IMR-90 (cell line): Measurements from ENCODE around the gene UBL4A. TPM values are rescaled to one million over a fixed set of nuclear protein-coding genes. Genes with fewer than 3 reads are reported as not detected.
"Not testable (repeated sequence)": the region's sequence is repeated elsewhere in the genome, so short reads cannot be mapped to it uniquely, and the experiment has no call there.

Experiments
- ATAC-seq: fragments of 200-7000 bp; cut with Tn5 transposase; 2 replicates; pipeline ENCODE4 v1.9.1; 2020; ENCODE audit warnings: low read depth, mild to moderate bottlenecking, moderate library complexity
- BruUV-seq: library from RNA; stranded (reverse); fragments of 400-500 nt; replicated peaks from 2 replicates; lab custom pipeline; 2021; lab: Mats Ljungman, UMichigan
- CTCF ChIA-PET: fragments of 300-600 bp; formaldehyde crosslinking; extraction: SDS; loops from one replicate; lab custom pipeline; 2021; ENCODE audit warnings: antibody characterized with exemption; lab: Yijun Ruan, JAX
- POLR2A ChIA-PET: fragments of 300-600 bp; sonication (Branson Sonifier 250); formaldehyde crosslinking; loops from one replicate; lab custom pipeline; 2022; ENCODE audit warnings: antibody characterized with exemption; ENCODE audit not compliant: unreplicated experiment; lab: Charles Lee
- DNase-seq: peaks from one replicate; pipeline ENCODE4 v3.0.0; 2013
- H2AFZ ChIP-seq: replicated peaks from 2 replicates; pipeline ENCODE3; 2013; ENCODE audit warnings: low read length, mild to moderate bottlenecking; ENCODE audit not compliant: poor library complexity
- H2AK5ac ChIP-seq: 2 replicates; pipeline ENCODE4 v1.6.1; 2013; ENCODE audit warnings: low read depth, low read length, inconsistent platforms
- H2AK9ac ChIP-seq: replicated peaks from 2 replicates; pipeline ENCODE3; 2013; ENCODE audit warnings: mild to moderate bottlenecking, low read depth, low read length, moderate library complexity; ENCODE audit not compliant: poor library complexity
- H2BK120ac ChIP-seq: 2 replicates; pipeline ENCODE4 v1.6.1; 2013; ENCODE audit warnings: low read depth, low read length, inconsistent platforms
- H2BK15ac ChIP-seq: 3 replicates; pipeline ENCODE4 v1.6.1; 2013; ENCODE audit warnings: low read depth, low read length, inconsistent platforms
- H2BK20ac ChIP-seq: 2 replicates; pipeline ENCODE4 v1.6.1; 2013; ENCODE audit warnings: low read depth, mild to moderate bottlenecking, inconsistent platforms, low read length, moderate library complexity
- H2BK5ac ChIP-seq: 2 replicates; pipeline ENCODE4 v1.6.1; 2013; ENCODE audit warnings: mild to moderate bottlenecking, low read depth, low read length, inconsistent platforms; ENCODE audit not compliant: poor library complexity, severe bottlenecking
- H3K14ac ChIP-seq: replicated peaks from 2 replicates; pipeline ENCODE4 v1.6.1; 2013; ENCODE audit warnings: low read depth, low read length, inconsistent platforms
- H3K18ac ChIP-seq: 2 replicates; pipeline ENCODE4 v1.6.1; 2013; ENCODE audit warnings: low read depth, low read length, control low read depth
- H3K23ac ChIP-seq: 2 replicates; pipeline ENCODE4 v1.6.1; 2013; ENCODE audit warnings: low read depth, low read length, inconsistent platforms
- H3K27ac ChIP-seq: 2 replicates; pipeline ENCODE4 v1.5.1; 2013; ENCODE audit warnings: mild to moderate bottlenecking, control low read depth, low read length; ENCODE audit not compliant: insufficient read depth
- H3K27me3 ChIP-seq: 2 replicates; pipeline ENCODE4 v1.6.1; 2013; ENCODE audit warnings: low read length; ENCODE audit not compliant: control insufficient read depth, insufficient read depth
- H3K36me3 ChIP-seq: 2 replicates; pipeline ENCODE4 v1.6.1; 2013; ENCODE audit warnings: low read length, mixed read lengths; ENCODE audit not compliant: control insufficient read depth, insufficient read depth
- H3K4ac ChIP-seq: 2 replicates; pipeline ENCODE4 v1.6.1; 2013; ENCODE audit warnings: low read depth, low read length, inconsistent platforms
- H3K4me1 ChIP-seq: 2 replicates; pipeline ENCODE4 v1.6.1; 2013; ENCODE audit warnings: low read length, mixed read lengths; ENCODE audit not compliant: control insufficient read depth, insufficient read depth
- H3K4me2 ChIP-seq: 2 replicates; pipeline ENCODE4 v1.6.1; 2013; ENCODE audit warnings: low read depth, mild to moderate bottlenecking, control low read depth, low read length, moderate library complexity
- H3K4me3 ChIP-seq: 2 replicates; pipeline ENCODE4 v1.5.1; 2013; ENCODE audit warnings: low read depth, mild to moderate bottlenecking, control low read depth, low read length, moderate library complexity; ENCODE audit not compliant: insufficient read depth
- H3K56ac ChIP-seq: 2 replicates; pipeline ENCODE4 v1.6.1; 2013; ENCODE audit warnings: low read length, inconsistent platforms; ENCODE audit not compliant: insufficient read depth; ENCODE audit errors: extremely low read depth
- H3K79me1 ChIP-seq, 2 experiments: 2 replicates each; pipeline ENCODE4 v1.6.1; 2013; ENCODE audit warnings: low read length in 2 of 2, inconsistent platforms in 1 of 2, low read depth in 1 of 2
- H3K9ac ChIP-seq: 2 replicates; pipeline ENCODE4 v1.6.1; 2013; ENCODE audit warnings: low read depth, low read length, control low read depth
- H3K9me1 ChIP-seq: 2 replicates; pipeline ENCODE4 v1.6.1; 2013; ENCODE audit warnings: low read length, inconsistent platforms; ENCODE audit not compliant: insufficient read depth
- H3K9me3 ChIP-seq: 2 replicates; pipeline ENCODE4 v1.6.1; 2013; ENCODE audit warnings: low read length; ENCODE audit not compliant: control insufficient read depth, insufficient read depth
- H4K20me1 ChIP-seq: 2 replicates; pipeline ENCODE4 v1.6.1; 2013; ENCODE audit warnings: low read length, inconsistent platforms; ENCODE audit not compliant: insufficient read depth
- H4K5ac ChIP-seq: 2 replicates; pipeline ENCODE4 v1.6.1; 2013; ENCODE audit warnings: mild to moderate bottlenecking, low read depth, low read length, control low read depth
- H4K8ac ChIP-seq, 2 experiments: 2 replicates each; pipeline ENCODE4 v1.6.1; 2013; ENCODE audit warnings: low read depth in 2 of 2, low read length in 2 of 2, control low read depth in 1 of 2, inconsistent platforms in 1 of 2
- H4K91ac ChIP-seq: 2 replicates; pipeline ENCODE4 v1.6.1; 2013; ENCODE audit warnings: low read depth, low read length, inconsistent platforms; ENCODE audit not compliant: insufficient read depth
- BHLHE40 ChIP-seq: fragments of 150-350 bp; IDR thresholded peaks from 2 replicates; pipeline ENCODE4 v1.6.1; 2016; ENCODE audit warnings: mild to moderate bottlenecking, low read depth, low read length
- FOS ChIP-seq: fragments of 150-350 bp; IDR thresholded peaks from 2 replicates; pipeline ENCODE4 v1.6.1; 2016; ENCODE audit warnings: low read depth, low read length
- NFE2L2 ChIP-seq: fragments of 150-350 bp; IDR thresholded peaks from 2 replicates; pipeline ENCODE4 v1.6.1; 2016; ENCODE audit warnings: low read depth, mild to moderate bottlenecking, low read length
- RFX5 ChIP-seq: IDR thresholded peaks from 2 replicates; pipeline ENCODE4 v1.8.0; 2012; ENCODE audit warnings: low read depth, mild to moderate bottlenecking, low read length, moderate library complexity
- SMC3 ChIP-seq: fragments of 150-350 bp; IDR thresholded peaks from 2 replicates; pipeline ENCODE4 v1.6.1; 2016; ENCODE audit warnings: low read depth, mild to moderate bottlenecking, antibody characterized with exemption, low read length, moderate library complexity
- WGBS, 2 experiments: methylation state at CpG; one replicate each; pipeline versions ENCODE4 v1.1.5 to v1.1.7; 2013; ENCODE audit warnings: missing lambda C conversion rate in 2 of 2; ENCODE audit not compliant: insufficient read length in 1 of 2; ENCODE audit errors: extremely low coverage in 2 of 2; 5-methylcytosine and 5-hydroxymethylcytosine counted together
- dilution Hi-C: fragments of 300-500 bp; cut with HindIII; formaldehyde crosslinking; loops from one replicate; pipeline ENCODE4 v1.14.3; 2018; ENCODE audit warnings: low sequenced_read_pairs; ENCODE audit not compliant: unreplicated experiment
- in situ Hi-C: fragments of 300-500 bp; cut with MboI; formaldehyde crosslinking; loops from 3 replicates; pipeline ENCODE4 v1.14.3; 2019; ENCODE audit warnings: low sequenced_read_pairs, inconsistent platforms, mixed read lengths
- intact Hi-C: fragments of 100-400 bp; cut with micrococcal nuclease; formaldehyde crosslinking; loops from 2 replicates; pipeline ENCODE4 v1.10.0; 2022
- polyA plus RNA-seq, 3 experiments: library from polyadenylated mRNA; depleted of rRNA; stranded (reverse); fragments of >200 nt; gene quantifications; 2 replicates each; pipeline ENCODE4 v1.2.3, GENCODE V29; 2012; ENCODE audit warnings: low replicate concordance in 1 of 3
- total RNA-seq: library from RNA; depleted of rRNA; stranded (reverse); fragments of >200 nt; gene quantifications from 2 replicates; pipeline ENCODE4 v1.2.3, GENCODE V29; 2012

Gene UBL4A
- total and polyA plus RNA-seq, 2 of the 4 experiments (the other 2 are of a cell fraction): 24.6 to 28.3 TPM

DNA sequence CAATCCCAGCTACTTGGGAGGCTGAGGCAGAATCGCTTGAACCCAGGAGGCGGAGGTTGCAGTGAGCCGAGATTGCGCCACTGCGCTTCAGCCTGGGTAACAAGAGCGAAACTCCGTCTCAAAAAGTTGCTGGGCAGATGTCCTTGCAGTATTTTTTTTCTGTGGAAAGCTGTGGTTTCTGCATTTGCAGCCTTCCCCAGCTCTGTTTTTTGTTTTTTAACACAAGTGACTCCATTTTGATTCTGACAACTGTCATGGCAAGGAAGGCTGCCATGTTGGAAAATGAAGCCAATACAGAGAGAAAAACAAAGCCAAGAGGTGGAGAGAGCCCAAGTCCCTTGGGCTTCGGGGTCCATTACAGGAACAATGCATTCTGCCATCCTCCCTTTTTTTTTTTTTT is 15.7 kb upstream of the UBL4A start:
- Histone ChIP-seq H3K23ac (no peak overlapping the region), H3K4me2 (no peak overlapping the region), H3K27ac (no peak overlapping the region), H2AK5ac (no peak overlapping the region), H3K27me3 (no peaks in the 10 kb centered on the region), H3K36me3 (peaks cover 3% of the 10 kb centered on the region; the same call in 1 of the 2 replicates), H3K9me3 (peaks cover 2% of the 10 kb centered on the region; the same call in 1 of the 2 replicates), H3K18ac (no peak overlapping the region), H3K56ac (no peak overlapping the region), H2BK120ac (no peak overlapping the region), H3K79me1 (no peaks in the 10 kb centered on the region; a peak in 1 of 4 replicates), H2BK20ac (no peak overlapping the region), H4K91ac (no peak overlapping the region), H2AK9ac (no peak overlapping the region), H4K8ac (no peak overlapping the region), H2BK15ac (no peak overlapping the region), H3K14ac (no peak overlapping the region), H2BK5ac (no peak overlapping the region), H4K5ac (no peak overlapping the region), H3K9ac (no peak overlapping the region), H2AFZ (no peak overlapping the region), H3K4me1 (peaks cover 2% of the 10 kb centered on the region; the same call in 1 of the 2 replicates), H3K4ac (no peak overlapping the region), H3K4me3 (no peak overlapping the region), H3K9me1 (peaks cover 4% of the 10 kb centered on the region; the same call in 1 of the 2 replicates), H4K20me1 (no peaks in the 10 kb centered on the region)
- no TSS peak for BruUV-seq
- TF ChIP-seq SMC3: no peak
- no peak for TF ChIP-seq FOS
- TF ChIP-seq RFX5: no peak
- no peak for TF ChIP-seq NFE2L2
- TF ChIP-seq BHLHE40: no peak
- intact Hi-C loops: no loop called here
- WGBS, 2 experiments: 83% methylated on average over 3 of the region's 8 CpGs; no CpG with 5 or more reads in 1 of the 2 experiments
- in situ Hi-C loops: no loop called here
- ATAC-seq: no peak
- CTCF ChIA-PET: no interaction called here
- dilution Hi-C loops: no loop called here
- POLR2A ChIA-PET: no interaction called here
- no peak for DNase-seq

- H3K18ac ChIP-seq, H3K23ac ChIP-seq, H4K91ac ChIP-seq, H2BK5ac ChIP-seq, H3K4ac ChIP-seq, intact Hi-C loops, H2AK5ac ChIP-seq, H3K79me1 ChIP-seq, H3K27me3 ChIP-seq, H4K5ac ChIP-seq, H3K56ac ChIP-seq, H2BK20ac ChIP-seq, H3K9ac ChIP-seq, H3K4me3 ChIP-seq, CTCF ChIA-PET, BruUV-seq, H2AFZ ChIP-seq, H4K8ac ChIP-seq, ATAC-seq, H2BK15ac ChIP-seq, H2AK9ac ChIP-seq, H2BK120ac ChIP-seq, H3K4me1 ChIP-seq, H3K27ac ChIP-seq, DNase-seq, H3K9me3 ChIP-seq, H3K4me2 ChIP-seq, H4K20me1 ChIP-seq, H3K14ac ChIP-seq, POLR2A ChIA-PET, H3K9me1 ChIP-seq, H3K36me3 ChIP-seq, dilution Hi-C loops, in situ Hi-C loops: not testable (repeated sequence)
- 100% methylated on average over 1 of the region's 7 CpGs; no CpG with 5 or more reads in 1 of the 2 experiments for WGBS, 2 experiments
Observed at GRCh38 chrX:154501423-154501822, 15.0 kb upstream of the UBL4A start.
